ENCODE results near the gene TRAF1.
A peak's percentile ranks its signal among the peaks of the same experiment; 100 is the strongest.

DNA sequence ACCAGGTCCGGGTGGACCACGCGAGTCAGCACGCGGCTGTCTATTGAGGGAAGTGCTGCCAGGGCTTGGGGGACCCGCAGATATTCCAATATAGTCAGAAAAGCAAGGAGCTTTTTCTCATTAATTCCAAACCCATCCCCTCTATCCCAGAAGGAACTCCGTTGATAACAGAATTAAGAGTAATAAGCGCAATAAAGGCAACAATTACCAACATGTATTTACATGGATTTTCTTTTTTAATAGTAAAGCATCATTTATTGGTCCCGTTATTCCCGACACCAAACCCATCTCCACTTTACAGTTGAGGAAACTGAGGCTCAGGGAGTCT lies 57.3 kb downstream of the TRAF1 start:
- TF ChIP-seq, protein P1, sequence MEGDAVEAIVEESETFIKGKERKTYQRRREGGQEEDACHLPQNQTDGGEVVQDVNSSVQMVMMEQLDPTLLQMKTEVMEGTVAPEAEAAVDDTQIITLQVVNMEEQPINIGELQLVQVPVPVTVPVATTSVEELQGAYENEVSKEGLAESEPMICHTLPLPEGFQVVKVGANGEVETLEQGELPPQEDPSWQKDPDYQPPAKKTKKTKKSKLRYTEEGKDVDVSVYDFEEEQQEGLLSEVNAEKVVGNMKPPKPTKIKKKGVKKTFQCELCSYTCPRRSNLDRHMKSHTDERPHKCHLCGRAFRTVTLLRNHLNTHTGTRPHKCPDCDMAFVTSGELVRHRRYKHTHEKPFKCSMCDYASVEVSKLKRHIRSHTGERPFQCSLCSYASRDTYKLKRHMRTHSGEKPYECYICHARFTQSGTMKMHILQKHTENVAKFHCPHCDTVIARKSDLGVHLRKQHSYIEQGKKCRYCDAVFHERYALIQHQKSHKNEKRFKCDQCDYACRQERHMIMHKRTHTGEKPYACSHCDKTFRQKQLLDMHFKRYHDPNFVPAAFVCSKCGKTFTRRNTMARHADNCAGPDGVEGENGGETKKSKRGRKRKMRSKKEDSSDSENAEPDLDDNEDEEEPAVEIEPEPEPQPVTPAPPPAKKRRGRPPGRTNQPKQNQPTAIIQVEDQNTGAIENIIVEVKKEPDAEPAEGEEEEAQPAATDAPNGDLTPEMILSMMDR (IDR thresholded peaks at IDR 0.05): no peak
- TF ChIP-seq POLR2A (IDR thresholded peaks at IDR 0.05): peak in 1 of 2 donors; percentile 4
- no peak for TF ChIP-seq EP300 (IDR thresholded peaks at IDR 0.05)
- TF ChIP-seq POLR2AphosphoS5 (IDR thresholded peaks at IDR 0.05): no peak
